AG09319 (cell line): Measurements from ENCODE around the gene CEACAM8.
A peak's percentile ranks its signal among the peaks of the same experiment; 100 is the strongest.
"Not testable (repeated sequence)": the region's sequence is repeated elsewhere in the genome, so short reads cannot be mapped to it uniquely, and the experiment has no call there.

Experiments used
- DNase-seq: peaks from one replicate; pipeline ENCODE4 v3.0.0-alpha.2; 2010; ENCODE audit warnings: low read depth; ENCODE audit errors: extremely low read depth
- TF ChIP-seq, protein P1 (sequence below): IDR thresholded peaks from 2 replicates; pipeline ENCODE4 v1.5.1; 2011; ENCODE audit warnings: low read depth, mild to moderate bottlenecking, inconsistent platforms, low read length, moderate library complexity

The CEACAM8 gene

GRCh38 chr19:42594617-42595489, at the start of gene CEACAM8:
Gene CEACAM8 (minus strand): TSS chr19:42594924. CDS start chr19:42594828, 96 bp downstream.
- DNase-seq: no peak
- TF ChIP-seq, protein P1, sequence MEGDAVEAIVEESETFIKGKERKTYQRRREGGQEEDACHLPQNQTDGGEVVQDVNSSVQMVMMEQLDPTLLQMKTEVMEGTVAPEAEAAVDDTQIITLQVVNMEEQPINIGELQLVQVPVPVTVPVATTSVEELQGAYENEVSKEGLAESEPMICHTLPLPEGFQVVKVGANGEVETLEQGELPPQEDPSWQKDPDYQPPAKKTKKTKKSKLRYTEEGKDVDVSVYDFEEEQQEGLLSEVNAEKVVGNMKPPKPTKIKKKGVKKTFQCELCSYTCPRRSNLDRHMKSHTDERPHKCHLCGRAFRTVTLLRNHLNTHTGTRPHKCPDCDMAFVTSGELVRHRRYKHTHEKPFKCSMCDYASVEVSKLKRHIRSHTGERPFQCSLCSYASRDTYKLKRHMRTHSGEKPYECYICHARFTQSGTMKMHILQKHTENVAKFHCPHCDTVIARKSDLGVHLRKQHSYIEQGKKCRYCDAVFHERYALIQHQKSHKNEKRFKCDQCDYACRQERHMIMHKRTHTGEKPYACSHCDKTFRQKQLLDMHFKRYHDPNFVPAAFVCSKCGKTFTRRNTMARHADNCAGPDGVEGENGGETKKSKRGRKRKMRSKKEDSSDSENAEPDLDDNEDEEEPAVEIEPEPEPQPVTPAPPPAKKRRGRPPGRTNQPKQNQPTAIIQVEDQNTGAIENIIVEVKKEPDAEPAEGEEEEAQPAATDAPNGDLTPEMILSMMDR: no peak

DNA sequence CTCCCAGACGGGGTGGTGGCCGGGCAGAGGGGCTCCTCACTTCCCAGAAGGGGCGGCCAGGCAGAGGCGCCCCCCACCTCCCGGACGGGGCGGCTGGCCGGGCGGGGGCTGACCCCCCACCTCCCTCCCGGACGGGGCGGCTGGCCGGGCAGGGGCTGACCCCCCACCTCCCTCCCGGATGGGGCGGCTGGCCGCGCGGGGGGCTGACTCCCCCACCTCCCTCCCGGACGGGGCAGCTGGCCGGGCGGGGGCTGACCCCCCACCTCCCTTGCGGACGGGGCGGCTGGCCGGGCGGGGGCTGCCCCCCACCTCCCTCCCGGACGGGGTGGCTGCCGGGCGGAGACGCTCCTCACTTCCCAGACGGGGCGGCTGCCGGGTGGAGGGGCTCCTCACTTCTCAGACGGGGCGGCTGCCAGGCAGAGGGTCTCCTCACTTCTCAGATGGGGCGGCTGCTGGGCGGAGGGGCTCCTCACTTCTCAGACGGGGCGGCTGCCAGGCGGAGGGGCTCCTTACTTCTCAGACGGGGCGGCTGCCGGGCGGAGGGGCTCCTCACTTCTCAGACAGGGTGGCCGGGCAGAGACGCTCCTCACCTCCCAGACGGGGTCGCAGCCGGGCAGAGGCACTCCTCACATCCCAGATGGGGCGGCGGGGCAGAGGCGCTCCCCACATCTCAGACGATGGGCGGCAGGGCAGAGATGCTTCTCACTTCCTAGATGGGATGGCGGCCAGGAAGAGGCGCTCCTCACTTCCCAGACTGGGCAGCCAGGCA, 44.8 kb upstream of the CEACAM8 start:
- DNase-seq: not testable (repeated sequence)

- TF ChIP-seq, protein P1: no peak
- DNase-seq: no peak
These were observed 40.5 kb upstream of the CEACAM8 start for GRCh38 chr19:42635233-42635539.

- no peak for DNase-seq
- TF ChIP-seq, protein P1: peak; percentile 68
These were observed 39.9 kb upstream of the CEACAM8 start for GRCh38 chr19:42634409-42635232.

DNA sequence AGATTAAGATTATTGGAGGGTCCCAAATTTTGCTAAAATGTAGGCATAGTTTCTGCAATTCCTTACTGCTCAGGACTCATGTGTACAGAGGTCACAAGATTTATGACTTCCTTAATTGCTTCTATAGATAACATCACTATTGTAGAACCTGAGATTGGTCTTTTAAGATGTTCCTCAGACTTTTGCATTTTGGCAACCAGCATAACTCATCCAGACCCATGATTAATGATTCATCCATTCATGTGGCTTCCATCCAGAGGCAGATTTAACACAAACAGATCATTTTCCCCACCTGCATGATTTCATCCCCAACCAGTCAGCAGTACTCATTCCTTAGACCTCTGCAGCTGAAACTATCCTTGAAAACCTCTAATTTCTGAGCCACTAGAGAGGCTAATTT, 34.5 kb upstream of the CEACAM8 start:
- TF ChIP-seq, protein P1: no peak

GRCh38 chr19:42628411-42629140, 33.9 kb upstream of the CEACAM8 start:
- TF ChIP-seq, protein P1: no peak
- no peak for DNase-seq

More for the DNA sequence above, 34.5 kb upstream of the CEACAM8 start:
- DNase-seq: no peak

- DNase-seq: no peak
- TF ChIP-seq, protein P1: no peak
These were observed 33.2 kb upstream of the CEACAM8 start for GRCh38 chr19:42627916-42628315.
